ENCODE results near the gene IP6K2. TPM values are rescaled to one million over a fixed set of nuclear protein-coding genes. Genes with fewer than 3 reads are reported as not detected.
"Not testable (repeated sequence)": the region's sequence is repeated elsewhere in the genome, so short reads cannot be mapped to it uniquely, and the experiment has no call there.

The IP6K2 gene
- total and polyA plus RNA-seq, 12 donors = 44.9 to 185 (median 106) TPM

GRCh38 chr3:48739617-48739954 lies 22.6 kb upstream of the IP6K2 start:
- TF ChIP-seq, protein P1, sequence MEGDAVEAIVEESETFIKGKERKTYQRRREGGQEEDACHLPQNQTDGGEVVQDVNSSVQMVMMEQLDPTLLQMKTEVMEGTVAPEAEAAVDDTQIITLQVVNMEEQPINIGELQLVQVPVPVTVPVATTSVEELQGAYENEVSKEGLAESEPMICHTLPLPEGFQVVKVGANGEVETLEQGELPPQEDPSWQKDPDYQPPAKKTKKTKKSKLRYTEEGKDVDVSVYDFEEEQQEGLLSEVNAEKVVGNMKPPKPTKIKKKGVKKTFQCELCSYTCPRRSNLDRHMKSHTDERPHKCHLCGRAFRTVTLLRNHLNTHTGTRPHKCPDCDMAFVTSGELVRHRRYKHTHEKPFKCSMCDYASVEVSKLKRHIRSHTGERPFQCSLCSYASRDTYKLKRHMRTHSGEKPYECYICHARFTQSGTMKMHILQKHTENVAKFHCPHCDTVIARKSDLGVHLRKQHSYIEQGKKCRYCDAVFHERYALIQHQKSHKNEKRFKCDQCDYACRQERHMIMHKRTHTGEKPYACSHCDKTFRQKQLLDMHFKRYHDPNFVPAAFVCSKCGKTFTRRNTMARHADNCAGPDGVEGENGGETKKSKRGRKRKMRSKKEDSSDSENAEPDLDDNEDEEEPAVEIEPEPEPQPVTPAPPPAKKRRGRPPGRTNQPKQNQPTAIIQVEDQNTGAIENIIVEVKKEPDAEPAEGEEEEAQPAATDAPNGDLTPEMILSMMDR (IDR thresholded peaks at IDR 0.05) = no peak
- no peak for TF ChIP-seq POLR2A (IDR thresholded peaks at IDR 0.05)
- H3K36me3 ChIP-seq (replicated peaks in 1 of 2) = no peaks in the 10 kb centered on the region
- no peaks in the 10 kb centered on the region for H3K27me3 ChIP-seq
- no peak for DNase-seq
- H3K4me3 ChIP-seq = no peak overlapping the region
- intact Hi-C loops (cut with DNase I) = no loop called here
- 55 to 65% (median 61%) methylated on average over 4 to 6 of the region's 6 CpGs; no CpG with 5 or more reads in 1 of the 4 donors for WGBS, 4 donors
- peaks cover 18 to 46% of the 10 kb centered on the region in 2 donors for H3K4me1 ChIP-seq (replicated peaks in 1 of 2)
- H3K27ac ChIP-seq = peak overlapping the region in 4 of 5 donors; percentile 69 to 82 (median 78)
- no peaks in the 10 kb centered on the region for H3K9me3 ChIP-seq (replicated peaks in 1 of 3)

- Histone ChIP-seq H3K4me3 (no peak overlapping the region), H3K27me3 (no peaks in the 10 kb centered on the region), H3K4me1 (replicated peaks in 1 of 2) (peaks cover 18 to 46% of the 10 kb centered on the region in 2 donors), H3K27ac (peak overlapping the region in 3 of 5 donors; percentile 69 to 82 (median 78)), H3K9me3 (replicated peaks in 1 of 3) (no peaks in the 10 kb centered on the region), H3K36me3 (replicated peaks in 1 of 2) (no peaks in the 10 kb centered on the region)
- WGBS, 4 donors = 61 to 78% (median 69%) methylated on average over 3 to 9 of the region's 9 CpGs
- no peak for TF ChIP-seq POLR2A (IDR thresholded peaks at IDR 0.05)
- TF ChIP-seq, protein P1 (IDR thresholded peaks at IDR 0.05) = no peak
- intact Hi-C loops (cut with DNase I) = no loop called here
- DNase-seq = peak in 5 of 7 donors; percentile 23 to 70 (median 41)
Observed at GRCh38 chr3:48738926-48739616, 22.1 kb upstream of the IP6K2 start.

DNA sequence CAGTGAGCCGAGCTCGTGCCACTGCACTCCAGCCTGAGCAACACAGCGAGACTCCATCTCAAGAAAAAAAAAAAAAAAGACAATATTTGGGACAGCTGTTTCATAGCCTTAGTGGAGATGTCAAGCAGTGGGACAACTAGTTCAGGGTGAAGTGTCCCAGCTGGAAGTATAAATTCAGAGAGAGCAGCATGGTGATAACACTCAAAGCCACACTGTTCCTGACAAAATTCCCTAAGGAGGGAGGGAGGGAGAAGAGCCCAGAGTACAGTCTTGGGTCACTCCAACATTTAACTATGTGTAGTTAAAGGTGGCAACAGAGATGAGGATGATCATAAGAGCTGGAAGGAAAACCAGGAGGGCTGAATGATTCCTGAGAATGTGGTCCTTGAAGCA lies 21.1 kb upstream of the IP6K2 start:
- 69 to 88% (median 81%) methylated on average over 3 of the region's 3 CpGs for WGBS, 4 donors
- Histone ChIP-seq H3K4me3 (no peak overlapping the region), H3K27ac (peak overlapping the region in 2 of 5 donors; percentile 78 to 82), H3K36me3 (replicated peaks in 1 of 2) (no peaks in the 10 kb centered on the region), H3K4me1 (replicated peaks in 1 of 2) (peaks cover 18 to 46% of the 10 kb centered on the region in 2 donors), H3K27me3 (no peaks in the 10 kb centered on the region), H3K9me3 (replicated peaks in 1 of 3) (no peaks in the 10 kb centered on the region)
- TF ChIP-seq POLR2A (IDR thresholded peaks at IDR 0.05) = no peak
- TF ChIP-seq, protein P1 (IDR thresholded peaks at IDR 0.05) = no peak
- DNase-seq = no peak
- intact Hi-C loops (cut with DNase I) = no loop called here

- H3K9me3 ChIP-seq (replicated peaks in 1 of 3); H3K36me3 ChIP-seq (replicated peaks in 1 of 2); H3K27ac ChIP-seq; DNase-seq; H3K27me3 ChIP-seq; intact Hi-C loops (cut with DNase I); H3K4me3 ChIP-seq: not testable (repeated sequence)
- 48 to 65% (median 53%) methylated on average over 7 to 8 of the region's 8 CpGs for WGBS, 4 donors
- H3K4me1 ChIP-seq (replicated peaks in 1 of 2) = peaks cover 11 to 38% of the 10 kb centered on the region in 2 donors
Observed at GRCh38 chr3:48735075-48735767, 18.2 kb upstream of the IP6K2 start.

DNA sequence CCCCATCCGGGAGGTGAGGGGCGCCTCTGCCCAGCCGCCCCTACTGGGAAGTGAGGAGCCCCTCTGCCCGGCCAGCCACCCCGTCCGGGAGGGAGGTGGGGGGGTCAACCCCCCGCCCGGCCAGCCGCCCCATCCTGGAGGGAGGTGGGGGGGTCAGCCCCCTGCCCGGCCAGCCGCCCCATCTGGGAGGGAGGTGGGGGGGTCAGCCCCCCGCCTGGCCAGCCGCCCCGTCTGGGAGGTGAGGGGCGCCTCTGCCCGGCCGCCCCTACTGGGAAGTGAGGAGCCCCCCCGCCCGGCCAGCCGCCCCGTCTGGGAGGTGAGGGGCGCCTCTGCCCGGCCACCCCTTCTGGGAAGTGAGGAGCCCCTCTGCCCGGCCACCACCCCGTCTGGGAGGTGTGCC lies 17.5 kb upstream of the IP6K2 start:
- H3K27me3 ChIP-seq; H3K27ac ChIP-seq; intact Hi-C loops (cut with DNase I); H3K36me3 ChIP-seq (replicated peaks in 1 of 2); H3K9me3 ChIP-seq (replicated peaks in 1 of 3); DNase-seq; H3K4me3 ChIP-seq: not testable (repeated sequence)
- WGBS, 4 donors = 85 to 100% (median 90%) methylated on average over 7 to 14 of the region's 25 CpGs; no CpG with 5 or more reads in 1 of the 4 donors
- H3K4me1 ChIP-seq (replicated peaks in 1 of 2) = peaks cover 4 to 31% of the 10 kb centered on the region in 2 donors

GRCh38 chr3:48733752-48734518 lies 16.9 kb upstream of the IP6K2 start:
- DNase-seq; intact Hi-C loops (cut with DNase I): not testable (repeated sequence)
- peaks cover 0 to 25% of the 10 kb centered on the region in 2 donors for H3K4me1 ChIP-seq (replicated peaks in 1 of 2)

More at GRCh38 chr3:48733752-48734518, 16.9 kb upstream of the IP6K2 start:
- not testable (repeated sequence) for H3K4me3 ChIP-seq; H3K27me3 ChIP-seq; H3K36me3 ChIP-seq (replicated peaks in 1 of 2); H3K27ac ChIP-seq; H3K9me3 ChIP-seq (replicated peaks in 1 of 3)
- 95% methylated on average over 19 to 28 of the region's 53 CpGs; no CpG with 5 or more reads in 2 of the 4 donors for WGBS, 4 donors
